GM19025 (cell line): ENCODE results near the gene PGP.

ENCODE experiments used
- ATAC-seq: cut with Tn5 transposase; IDR thresholded peaks from one replicate; pipeline ENCODE4 v1.9.1; 2021; ENCODE audit warnings: mild to moderate bottlenecking, low read depth, moderate library complexity; ENCODE audit not compliant: unreplicated experiment

The PGP gene

DNA sequence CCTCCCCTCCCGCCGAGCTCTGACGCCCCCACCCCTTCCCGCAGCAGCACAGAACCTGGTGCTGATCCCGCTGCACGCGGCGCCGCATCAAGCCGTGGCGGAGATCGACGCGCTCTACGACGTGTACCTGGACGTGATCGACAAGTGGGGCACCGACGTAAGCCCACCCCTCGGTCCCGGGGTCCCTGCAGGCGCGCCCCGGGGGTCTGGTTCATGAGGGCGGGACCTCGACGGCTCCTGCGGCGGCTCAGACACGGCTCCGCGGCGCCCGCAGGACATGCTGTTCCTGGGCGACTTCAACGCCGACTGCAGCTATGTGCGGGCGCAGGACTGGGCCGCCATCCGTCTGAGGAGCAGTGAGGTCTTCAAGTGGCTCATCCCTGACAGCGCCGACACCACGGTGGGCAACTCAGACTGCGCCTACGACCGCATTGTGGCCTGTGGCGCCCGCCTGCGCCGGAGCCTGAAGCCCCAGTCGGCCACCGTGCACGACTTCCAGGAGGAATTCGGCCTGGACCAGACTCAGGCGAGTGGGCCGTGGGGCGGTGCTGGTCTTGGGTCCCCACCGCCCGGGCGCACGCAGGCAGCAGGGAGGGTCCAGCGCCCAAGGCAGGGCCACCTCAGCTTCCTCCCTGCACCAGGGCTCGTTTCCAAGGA is 23.0 kb upstream of the PGP start:
- ATAC-seq = no peak

DNA sequence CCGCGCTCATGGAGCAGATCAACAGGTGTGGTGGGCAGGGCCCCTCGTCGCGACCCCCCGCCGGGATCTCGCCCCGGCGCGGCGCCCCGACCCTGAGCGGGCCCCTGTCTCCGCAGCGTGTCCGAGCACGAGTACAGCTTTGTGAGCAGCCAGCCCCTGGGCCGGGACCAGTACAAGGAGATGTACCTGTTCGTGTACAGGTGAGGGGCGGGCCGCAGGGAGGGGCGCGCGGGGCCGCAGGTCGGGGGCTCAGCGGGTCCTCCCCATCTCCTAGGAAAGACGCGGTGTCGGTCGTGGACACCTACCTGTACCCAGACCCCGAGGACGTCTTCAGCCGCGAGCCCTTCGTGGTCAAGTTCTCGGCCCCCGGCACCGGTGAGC is 22.5 kb upstream of the PGP start:
- no peak for ATAC-seq

DNA sequence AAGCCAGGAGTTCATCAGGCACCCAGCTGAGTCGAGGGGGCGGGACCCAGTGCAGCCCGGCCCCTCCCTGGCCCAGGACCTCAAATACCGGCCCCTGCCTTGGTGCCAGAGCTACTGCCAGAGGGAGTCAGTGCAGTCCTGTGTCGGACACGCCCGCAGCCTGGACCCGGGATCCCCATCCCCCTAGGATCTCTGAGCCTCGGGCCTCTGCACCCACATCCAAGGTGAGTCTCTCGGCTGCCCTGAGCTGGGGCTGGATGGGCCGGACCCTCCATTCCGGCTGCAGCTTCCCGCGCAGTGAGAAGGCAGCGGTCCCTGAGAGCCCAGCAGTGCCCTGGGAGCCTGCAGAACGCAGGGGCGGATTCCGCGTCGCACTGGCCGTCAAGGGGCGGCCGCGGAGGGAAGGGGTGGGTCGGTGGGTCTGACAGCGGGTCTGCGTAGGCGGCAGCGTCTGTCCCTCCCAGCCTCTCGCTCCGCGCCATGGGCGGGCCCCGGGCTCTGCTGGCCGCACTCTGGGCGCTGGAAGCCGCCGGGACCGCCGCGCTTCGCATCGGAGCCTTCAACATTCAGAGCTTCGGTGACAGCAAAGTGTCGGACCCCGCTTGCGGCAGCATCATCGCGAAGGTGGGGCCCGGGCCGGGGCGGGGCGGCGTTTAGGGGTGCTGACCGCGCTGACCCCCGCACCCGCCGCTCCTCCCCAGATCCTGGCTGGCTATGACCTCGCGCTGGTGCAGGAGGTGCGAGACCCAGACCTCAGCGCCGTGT is 21.9 kb upstream of the PGP start, which contains the start of gene DNASE1L2:
Gene DNASE1L2, plus strand, starts transcription at position 108 of the 765 bp plus-strand sequence. Its CDS starts 373 bp downstream, at position 481.
- ATAC-seq = no peak

DNA sequence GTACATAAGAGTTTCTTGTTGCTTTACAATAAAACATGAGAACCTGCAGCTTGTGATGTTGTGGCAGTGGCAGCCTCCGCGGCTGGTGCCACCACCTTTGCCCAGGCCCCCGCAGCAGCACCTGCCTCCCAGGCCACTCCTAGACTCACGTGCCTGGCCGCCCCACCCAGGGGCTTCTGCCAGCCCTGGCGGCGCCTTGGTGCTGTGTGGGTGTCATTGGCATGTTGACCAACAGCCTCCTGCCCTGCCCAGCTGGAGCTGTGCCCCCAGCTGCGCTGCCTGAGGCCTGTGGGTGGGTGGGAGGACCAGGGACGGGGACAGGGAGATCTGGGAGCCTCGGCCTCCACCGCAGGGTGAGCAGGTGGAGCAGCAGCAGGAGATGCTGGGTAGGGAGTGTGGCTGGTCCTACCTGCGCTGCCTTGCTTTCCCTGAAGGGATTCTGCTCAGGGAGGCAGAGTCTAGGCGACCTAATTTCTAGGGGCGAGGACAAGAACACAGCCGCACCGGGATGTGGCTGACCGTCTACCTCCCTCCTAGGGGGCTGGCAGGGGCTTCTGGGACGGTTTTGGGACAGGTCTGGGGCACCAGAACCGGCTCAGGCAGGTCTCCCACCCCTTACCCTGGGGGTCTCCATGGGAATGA is 21.2 kb upstream of the PGP start:
- no peak for ATAC-seq

DNA sequence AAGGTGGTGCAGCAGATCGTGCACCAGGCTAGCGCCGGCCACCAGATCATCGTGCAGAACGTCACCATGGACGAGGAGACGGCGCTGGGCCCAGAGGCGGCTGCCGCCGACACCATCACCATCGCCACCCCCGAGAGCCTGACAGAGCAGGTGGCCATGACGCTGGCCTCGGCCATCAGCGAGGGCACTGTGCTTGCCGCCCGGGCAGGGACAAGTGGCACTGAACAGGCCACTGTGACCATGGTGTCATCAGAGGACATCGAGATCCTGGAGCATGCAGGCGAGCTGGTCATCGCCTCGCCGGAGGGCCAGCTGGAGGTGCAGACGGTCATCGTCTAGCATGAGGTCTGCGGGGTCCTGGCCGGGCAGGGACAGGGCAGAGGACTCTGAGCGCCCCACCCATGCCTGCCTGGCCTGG is 20.6 kb upstream of the PGP start:
- ATAC-seq = no peak

DNA sequence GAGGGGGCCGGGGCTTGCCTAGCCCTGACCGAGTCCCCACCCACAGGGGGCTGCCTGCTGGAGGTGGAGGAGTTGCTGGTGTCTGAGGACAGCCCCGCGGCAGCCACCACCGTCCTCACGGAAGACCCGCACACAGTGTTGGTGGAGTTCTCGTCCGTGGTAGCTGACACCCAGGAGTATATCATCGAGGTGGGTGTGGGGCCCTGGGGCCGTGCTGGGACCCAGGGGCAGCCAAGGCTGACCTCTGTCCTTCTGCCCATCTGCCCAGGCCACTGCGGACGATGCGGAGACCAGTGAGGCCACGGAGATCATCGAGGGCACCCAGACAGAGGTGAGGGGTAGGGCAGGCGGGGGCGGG is 20.2 kb upstream of the PGP start:
- ATAC-seq = no peak

DNA sequence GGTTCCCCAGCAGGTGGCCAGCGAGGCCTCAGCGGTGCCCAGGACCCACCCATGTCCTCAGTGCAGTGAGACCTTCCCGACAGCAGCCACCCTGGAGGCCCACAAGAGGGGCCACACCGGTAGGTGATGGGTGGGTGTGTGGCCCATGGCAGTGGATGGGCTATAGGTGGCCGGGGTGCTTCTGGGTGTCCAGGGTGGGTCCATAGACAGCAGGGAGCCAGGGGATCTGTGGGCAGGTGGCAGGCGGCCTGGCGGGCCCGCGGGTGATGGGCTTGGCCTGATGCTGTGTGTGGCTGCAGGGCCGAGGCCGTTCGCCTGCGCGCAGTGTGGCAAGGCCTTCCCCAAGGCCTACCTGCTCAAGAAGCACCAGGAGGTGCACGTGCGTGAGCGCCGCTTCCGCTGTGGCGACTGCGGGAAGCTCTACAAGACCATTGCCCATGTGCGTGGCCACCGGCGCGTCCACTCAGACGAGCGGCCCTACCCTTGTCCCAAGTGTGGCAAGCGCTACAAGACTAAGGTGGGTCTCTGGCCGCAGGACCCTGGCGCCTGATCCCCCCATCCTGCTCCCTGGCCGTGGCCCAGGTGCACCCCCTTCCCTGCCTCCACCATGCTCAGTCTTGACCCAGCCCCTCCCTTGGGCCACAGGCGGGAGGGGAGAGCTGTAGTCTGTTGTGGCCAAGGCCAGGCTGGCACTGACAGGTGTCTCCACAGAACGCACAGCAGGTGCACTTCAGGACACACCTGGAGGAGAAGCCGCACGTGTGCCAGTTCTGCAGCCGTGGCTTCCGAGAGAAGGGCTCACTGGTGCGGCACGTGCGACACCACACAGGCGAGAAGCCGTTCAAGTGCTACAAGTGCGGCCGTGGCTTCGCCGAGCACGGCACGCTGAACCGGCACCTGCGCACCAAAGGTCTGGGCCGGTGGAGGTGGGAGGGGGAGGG is 19.5 kb upstream of the PGP start:
- no peak for ATAC-seq

DNA sequence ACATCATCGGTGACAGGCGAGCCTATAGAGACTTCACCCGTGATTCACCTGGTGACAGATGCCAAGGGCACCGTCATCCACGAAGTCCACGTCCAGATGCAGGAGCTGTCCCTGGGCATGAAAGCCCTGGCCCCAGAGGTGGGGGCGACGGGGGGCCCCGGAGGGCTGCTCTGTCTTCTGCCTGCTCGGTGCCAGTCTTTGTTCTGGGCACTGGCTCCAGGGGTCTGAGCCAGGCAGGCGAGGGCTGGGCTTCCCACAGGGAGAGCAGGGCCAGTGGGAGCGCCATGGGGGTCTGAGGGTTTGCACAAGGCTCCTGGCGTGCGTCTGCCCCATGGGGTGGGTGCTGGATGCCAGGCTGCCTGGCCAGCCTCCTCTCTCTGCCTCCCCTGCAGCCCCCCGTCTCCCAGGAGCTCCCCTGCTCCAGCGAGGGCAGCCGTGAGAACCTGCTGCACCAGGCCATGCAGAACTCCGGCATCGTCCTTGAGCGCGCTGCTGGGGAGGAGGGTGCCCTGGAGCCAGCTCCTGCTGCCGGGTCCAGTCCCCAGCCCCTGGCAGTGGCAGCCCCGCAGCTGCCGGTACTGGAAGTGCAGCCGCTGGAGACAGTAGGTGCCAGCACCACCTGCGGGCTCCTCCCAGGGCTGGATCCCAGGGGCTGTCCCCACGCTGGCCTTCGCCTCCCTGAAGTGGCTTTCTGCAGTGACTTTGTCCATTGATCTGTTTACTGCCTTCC is 18.6 kb upstream of the PGP start:
- no peak for ATAC-seq

DNA sequence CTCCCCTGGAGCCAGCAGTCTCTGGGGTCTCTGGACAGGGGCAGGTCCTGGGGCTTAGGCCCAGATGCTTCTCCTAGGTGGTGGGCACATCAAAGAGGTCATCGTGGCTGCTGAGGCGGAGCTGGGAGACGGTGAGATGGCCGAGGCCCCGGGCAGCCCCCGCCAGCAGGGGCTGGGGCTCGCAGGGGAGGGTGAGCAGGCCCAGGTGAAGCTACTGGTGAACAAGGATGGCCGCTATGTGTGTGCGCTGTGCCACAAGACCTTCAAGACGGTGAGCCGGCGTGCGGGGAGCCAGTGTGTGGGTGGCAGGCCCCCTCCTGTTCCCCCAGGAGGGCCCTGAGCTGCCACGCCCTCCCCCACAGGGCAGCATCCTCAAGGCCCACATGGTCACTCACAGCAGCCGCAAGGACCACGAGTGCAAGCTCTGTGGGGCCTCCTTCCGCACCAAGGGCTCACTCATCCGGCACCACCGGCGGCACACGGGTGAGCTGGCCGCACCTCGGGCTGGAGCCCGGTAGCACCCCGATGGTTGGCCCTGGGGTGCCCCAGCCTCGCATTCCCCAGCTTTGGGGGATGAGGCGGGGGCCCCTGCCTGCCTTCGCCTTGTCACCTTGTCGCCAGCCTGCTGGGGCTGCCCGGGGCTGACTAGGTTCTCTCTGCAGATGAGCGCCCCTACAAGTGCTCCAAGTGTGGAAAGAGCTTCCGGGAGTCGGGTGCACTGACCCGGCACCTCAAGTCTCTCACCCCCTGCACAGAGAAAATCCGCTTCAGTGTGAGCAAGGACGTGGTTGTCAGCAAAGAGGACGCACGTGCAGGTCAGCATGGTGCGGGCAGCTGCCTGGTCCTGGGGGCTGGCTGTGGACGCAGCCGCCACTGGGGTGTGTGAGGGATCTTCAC is 17.7 kb upstream of the PGP start:
- no peak for ATAC-seq

DNA sequence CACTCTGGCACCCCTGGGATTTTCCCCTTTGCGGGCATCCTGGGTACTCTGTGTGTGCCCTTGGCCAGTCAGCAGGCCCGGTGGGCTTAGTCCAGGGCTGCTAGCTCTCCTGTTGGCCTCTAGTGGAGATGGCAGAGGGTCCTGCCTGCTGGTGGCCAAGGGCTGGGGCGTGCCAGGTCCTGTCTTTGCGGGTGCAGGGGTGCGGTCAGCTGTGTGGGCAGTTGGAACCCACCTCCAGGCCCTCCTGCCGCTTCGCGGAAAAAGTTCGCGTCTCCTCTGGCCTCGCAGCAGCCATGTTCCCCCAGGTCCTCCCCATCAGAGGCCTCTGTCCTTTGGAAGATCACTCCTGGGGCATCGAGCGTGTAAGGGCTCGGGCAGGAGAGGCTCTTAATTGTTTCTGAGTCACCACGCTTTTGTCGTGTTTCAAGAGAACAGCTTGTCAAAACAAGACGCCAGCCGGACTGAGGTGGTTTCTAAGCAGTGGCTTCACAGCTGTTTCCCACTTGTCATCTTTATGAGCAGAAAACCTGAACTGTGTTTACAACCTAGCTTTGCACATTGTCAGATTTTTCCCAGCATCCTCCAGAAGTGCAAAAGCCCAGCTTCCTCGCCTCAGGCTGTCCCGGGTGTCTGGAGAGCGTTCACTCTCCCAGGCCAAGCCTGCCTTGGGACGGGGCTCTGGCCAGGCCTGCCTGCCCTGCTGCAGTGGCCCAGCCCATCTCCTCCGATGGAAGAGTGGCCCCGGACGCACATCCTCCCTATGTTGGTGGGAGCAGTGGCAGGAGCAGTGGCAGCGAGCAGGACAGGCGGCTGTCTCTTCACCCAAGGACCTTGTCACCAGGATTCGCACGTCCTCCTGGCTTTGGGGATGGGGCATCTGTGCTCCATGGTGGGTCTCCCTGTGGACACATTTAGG is 16.6 kb upstream of the PGP start:
- no peak for ATAC-seq

DNA sequence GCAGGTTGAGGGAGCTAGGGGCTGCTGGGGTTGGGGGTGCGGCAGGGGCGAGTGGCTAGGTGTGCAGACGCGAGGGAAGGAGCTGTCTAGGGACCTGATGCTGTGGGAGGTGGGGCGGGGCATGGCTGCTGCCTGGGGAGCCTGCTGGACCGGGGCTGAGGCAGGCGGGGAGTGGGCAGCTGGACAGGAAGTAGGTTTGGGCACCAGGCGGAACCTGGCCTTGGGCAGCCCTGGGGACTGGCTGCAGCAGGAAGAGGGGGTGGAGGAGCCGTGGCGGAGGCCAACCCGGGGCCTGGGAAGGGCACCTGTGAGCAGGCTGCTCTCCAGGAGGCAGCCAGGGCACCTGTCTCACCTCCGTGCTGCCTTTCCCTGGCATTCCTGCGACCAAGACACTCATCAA is 15.7 kb upstream of the PGP start:
- ATAC-seq = no peak

DNA sequence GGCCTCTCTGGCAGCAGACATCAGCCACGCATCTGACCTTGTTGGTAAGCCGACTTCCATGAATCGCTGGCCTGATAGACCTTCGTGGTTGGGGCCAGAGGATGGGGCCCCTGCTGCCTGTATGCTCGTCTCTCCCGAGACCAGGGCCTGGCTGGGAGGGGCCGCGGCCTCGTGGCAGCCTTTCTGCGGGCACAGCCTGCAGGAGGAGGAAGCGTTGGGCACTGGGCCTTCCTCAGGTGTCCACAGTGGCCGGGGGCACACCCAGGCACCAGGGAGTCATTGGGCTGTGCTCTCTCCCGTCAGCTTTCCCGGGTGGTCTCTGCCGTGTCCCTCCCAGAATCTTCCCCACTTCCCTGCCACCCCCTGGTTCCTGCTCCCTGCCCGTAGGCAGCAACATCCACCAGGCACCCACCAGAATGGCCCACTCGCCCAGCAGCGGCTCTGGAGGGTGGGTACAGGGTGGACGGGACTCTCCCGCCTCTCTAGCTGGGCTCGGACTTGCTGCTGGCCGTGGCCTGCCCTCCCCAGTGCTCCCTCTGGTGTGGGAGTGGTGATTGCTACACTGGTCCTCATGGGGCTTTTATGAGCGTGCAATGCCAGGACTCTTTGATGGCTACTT is 15.1 kb upstream of the PGP start:
- ATAC-seq = no peak

DNA sequence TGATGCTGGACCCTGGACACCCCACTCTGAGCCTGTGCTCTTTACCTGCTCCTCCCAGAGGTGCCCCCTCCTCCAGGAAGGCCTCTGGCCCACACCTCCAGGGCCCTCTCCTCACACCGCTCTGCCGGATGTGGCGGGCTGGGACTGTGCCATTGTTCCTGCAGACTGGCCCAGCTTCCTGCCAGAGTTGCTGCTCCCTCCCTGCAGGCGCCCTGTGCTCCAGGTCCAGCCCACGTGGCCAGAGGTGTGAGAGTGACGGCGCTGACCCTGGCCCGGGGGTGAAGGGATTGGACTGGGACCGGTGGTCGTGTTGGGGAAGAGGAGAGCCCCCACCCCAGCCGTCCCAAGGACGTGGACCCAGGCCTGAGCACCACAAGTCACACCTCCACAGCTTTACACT is 14.5 kb upstream of the PGP start:
- ATAC-seq = no peak

DNA sequence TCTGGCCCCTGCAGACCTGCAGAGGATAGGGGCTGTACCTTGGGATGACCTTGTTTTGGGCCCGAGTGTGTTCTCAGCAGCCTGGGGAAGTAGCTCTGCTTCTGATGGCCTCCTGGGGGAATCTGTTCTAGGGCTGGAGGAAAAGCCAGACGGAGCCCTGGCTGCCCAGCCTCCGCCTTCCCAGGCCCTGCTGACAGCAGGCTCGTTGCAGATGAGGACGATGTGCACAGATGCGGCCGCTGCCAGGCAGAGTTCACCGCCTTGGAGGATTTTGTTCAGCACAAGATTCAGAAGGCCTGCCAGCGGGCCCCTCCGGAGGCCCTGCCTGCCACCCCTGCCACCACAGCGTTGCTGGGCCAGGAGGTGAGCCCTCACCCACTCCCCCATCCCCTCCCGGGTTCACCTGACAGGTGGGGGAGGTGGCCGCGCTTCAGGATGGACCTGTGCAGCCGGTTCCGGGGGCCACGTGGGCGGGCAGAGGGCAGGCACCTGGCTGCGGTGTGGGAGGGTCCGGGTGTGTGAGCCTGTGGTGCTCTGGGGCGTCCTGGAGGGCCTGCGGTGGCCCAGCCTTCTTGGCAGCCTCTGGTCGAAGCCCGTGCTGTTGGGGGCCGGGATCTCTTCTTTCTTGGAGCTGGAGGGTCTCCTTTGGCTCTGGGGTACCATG is 13.7 kb upstream of the PGP start:
- no peak for ATAC-seq

DNA sequence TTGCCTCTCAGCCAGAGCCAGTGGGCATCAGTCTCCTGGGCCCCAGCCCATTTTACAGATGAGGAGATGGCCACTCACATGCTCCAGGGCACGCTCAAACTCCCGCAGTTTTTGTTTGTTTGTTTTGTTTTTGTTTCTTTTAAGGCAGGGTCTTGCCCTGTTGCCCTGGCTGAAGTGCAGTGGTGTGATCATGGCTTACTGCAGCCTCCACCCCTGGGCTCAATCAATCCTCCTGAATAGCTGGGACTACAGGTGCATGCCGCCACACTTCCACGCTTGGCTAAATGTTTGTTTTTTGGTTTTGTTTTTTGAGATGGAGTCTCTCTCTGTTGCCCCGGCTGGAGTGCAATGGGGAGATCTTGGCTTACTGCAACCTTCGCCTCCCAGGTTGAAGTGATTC is 12.3 kb upstream of the PGP start:
- ATAC-seq = no peak

DNA sequence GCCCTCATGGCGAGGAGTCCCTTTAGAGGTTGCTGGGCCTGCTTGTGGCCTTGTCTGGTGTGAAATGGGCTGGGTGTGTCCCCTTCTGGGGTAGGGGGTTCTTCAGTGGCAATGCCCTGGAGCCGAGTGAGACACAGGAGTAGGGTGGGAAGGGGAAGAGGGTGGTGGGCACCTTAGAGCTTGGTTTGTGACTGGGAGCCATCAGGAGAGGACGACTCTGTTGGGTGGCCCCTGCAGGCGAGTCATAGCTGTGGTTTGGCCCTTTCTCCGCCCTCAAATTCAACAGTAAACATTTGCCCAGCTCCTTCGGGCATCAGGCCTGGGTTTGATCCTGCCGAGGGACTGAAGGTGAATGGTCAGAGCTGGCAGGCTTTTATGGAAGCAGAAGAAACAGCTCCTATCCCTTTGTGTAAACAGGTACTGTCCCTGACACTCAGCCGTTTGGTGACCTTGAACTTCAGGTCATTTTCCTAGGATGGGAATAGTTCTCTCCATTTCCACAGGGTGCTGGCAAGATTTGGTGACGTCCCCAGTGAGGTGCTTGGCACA is 11.7 kb upstream of the PGP start:
- ATAC-seq = no peak

DNA sequence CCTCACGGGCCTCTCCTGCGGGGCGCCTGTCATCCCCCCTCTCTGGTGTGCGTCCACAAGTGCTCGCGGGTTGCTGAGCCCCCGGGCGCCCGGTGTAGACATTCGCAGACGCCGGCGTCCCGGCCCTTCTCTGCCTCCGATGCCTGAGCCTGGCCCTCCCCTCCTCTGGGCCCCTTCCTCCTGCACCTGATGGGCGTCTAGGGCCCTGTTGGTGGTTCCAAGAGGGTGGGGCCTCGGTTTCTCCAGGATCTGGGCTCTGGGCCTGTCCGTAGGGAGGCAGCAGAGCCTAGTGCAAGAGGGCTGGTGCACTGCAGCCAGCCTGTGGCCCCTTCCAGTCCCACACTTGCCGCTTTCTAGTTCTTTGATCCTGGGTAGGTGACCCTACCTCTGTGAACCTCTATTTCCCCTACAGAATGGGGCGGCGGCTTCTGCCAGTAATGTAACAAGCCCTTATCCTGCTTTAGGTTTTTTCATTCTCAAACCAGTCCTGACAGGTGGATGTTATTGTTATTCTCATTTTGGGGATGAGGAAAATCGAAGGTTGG is 9.4 kb upstream of the PGP start:
- peak; percentile 8 for ATAC-seq
